HCEC 1CT (cell line): ENCODE data around the gene PPP1R16B.

Source experiments
- DNase-seq: peaks from one replicate; pipeline ENCODE4 v3.0.0-alpha.2; 2017

Gene PPP1R16B

DNA sequence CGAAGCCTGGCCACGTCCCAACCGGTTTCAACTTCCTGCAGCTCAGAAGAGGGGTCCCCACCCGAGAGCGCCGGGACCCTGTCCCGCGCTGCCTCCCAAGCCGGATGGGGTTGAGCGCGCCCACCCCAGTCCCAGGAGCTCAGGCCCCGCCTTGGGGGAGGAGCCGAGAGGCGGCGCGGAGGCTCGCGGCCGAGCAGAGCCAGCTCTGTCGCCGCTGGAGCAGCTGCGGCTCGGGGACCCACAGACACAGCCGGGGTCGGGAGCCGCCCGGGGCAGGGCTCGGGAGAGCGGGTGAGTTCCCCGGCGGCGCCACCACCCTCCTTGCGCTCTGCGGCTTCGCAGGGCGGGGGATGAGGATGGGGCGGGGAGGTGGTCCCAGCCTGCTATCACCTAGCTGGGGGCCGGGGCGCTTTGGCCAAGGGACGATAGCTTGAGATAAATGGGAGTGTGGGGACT lies at the start of gene PPP1R16B:
TSS of gene PPP1R16B (plus strand) at position 196 of the 456 bp plus-strand sequence. CDS start 30,229 bp downstream, outside the sequence.
- no peak for DNase-seq

DNA sequence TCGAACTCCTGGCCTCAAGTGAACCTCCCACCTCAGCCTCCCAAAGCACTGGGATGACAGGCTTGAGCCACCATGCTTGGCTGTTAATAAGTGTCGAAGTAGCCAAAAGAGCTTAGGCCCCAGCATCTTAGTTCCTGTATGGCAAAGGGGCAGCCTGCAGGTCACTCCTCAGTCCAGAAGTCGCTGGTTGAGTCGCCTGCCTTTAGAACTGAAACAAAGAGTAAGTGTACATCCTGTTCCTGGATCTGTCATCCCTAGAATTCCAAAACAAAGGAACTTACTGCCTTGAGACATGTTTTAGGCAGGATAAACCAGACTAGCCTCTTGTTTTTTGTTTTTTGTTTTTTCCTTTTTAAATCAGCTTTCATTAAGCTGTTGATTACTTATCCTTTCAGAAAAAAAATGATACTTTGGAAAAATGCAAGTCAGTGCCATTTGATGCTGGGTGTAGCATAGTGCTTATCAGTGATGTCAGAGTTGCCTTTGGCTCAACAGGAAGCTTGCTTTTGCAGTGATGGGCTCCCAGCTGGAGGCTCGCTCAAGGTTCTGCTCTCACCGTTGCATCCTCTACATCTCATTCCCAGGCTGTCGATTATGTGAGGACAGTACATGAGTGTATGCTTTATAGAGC lies 48.2 kb upstream of the PPP1R16B start:
- no peak for DNase-seq

DNA sequence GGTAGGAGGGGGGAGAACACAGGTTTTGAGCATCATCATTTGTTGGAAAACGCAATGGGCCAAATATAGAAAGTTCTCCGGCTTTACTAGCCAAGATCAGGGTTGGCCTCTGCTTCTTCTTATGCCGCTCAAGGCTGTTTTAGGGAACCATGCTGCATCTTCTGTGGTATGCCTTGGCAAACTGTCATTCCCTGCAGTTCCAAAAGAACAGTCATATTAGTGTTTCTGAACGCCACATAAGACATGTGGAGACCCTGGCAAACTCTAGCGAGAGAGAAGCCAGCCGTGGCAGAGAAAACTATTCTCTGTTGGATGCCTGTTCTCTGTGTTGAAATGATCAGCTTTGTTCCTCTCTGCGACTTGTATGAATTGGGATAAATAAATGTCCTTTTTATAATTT lies 46.4 kb upstream of the PPP1R16B start:
- no peak for DNase-seq

DNA sequence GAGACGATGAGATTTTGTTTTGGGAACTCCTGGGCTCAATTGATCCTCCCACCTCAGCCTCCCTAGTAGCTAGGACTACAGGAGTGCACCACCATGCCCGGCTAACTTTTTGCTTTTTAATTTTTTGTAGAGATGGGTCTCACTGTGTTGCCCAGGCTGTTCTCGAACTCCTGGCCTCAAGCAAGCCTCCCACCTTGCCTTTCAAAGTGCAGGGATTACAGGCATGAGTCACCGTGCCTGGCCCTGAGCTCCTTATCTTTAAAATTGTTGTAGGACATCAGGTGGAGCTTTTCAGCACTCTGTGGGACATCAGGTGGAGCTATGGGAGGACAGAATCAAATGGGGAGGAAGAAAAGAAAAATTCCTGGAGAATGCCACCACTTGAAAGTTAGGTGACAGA lies 44.5 kb upstream of the PPP1R16B start:
- no peak for DNase-seq

DNA sequence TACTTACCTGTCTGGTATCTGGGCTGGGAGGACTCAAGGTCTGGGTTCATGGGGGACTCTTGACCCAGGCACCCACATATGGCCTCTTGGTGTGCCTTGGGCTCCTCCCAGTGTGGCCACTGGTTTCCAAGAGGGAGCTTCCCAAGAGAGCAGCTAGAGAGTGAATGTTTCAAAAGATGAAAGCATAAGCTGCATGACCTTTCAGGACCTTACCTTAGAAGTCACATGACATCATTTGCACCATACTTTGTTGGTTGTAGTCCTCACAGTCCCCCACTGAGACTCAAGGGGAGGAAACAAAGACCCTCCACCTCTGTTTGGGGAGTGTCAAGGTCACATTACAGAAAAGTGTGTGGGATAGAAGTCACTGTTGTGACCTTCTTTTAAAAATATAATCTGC lies 43.3 kb upstream of the PPP1R16B start:
- DNase-seq, result no peak

DNA sequence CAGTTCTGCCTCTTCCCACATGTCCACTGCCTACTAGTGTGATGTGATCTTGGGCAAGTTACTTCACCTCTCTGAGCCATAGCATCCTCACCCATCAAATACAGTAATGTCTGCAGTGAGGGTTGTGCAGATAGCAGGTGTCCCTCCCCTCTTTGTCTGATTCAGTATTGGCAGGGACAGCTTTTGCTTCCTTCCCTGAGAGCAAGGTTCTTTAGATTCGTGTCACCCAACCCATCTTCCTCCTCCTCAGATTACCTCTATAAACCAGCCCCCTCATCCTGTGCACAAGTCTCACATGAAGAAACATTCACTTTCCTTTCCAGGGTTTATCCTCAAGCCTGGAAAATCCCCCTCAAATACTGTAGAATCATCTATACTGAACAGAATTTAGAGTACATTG lies 41.9 kb upstream of the PPP1R16B start:
- no peak for DNase-seq

DNA sequence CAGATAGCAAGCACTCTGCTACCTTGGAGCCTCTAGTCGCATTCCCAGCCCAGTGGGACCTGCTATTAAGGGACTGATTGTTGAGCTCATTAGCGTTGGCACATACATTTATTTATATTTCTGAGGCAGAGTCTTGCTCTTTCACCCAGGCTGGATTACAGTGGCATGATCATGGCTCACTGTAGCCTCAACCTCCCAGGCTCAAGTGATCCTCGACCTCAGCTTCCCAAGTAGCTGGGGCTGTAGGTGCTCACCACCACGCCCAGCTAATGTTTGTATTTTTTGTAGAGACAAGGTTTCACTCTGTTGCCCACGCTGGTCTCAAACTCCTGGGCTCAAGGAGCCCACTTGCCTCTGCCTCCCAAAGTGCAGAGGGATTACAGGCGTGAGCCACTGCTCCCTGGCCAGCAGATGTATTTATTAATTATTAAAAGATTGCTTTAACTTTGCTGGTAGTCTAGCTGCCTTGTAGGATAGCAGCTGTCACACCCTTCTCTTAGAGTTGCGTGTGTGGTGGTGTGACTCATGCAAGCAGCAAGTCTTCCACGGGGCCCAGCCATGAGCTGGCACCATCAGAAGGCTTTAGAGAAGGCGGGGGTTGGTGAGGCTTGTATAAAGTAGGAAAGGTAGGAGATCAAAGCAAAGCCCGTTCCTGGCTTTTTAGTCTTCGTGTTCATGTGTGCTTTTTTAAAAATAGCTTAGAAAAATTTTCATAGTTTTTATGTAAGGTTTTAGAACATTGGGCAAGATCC lies 40.8 kb upstream of the PPP1R16B start:
- DNase-seq, result peak; percentile 91

DNA sequence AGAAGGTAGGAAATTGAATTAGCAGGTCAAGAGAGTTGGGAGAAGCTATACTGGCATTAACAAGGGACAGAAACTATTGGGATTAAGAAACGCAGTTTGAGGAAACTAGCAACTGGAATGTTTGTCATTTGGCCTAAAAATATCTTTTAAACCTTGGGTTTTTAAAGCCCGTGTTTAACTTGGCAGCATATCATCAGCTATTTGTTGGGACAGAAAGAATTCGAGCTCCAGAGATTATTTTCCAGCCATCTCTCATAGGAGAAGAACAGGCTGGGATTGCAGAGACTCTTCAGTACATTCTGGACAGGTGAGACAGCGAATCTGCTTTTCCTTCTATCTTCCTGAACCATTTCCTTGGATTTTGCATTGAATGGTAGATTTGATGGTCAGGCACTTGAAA lies 39.4 kb upstream of the PPP1R16B start:
- no peak for DNase-seq

DNA sequence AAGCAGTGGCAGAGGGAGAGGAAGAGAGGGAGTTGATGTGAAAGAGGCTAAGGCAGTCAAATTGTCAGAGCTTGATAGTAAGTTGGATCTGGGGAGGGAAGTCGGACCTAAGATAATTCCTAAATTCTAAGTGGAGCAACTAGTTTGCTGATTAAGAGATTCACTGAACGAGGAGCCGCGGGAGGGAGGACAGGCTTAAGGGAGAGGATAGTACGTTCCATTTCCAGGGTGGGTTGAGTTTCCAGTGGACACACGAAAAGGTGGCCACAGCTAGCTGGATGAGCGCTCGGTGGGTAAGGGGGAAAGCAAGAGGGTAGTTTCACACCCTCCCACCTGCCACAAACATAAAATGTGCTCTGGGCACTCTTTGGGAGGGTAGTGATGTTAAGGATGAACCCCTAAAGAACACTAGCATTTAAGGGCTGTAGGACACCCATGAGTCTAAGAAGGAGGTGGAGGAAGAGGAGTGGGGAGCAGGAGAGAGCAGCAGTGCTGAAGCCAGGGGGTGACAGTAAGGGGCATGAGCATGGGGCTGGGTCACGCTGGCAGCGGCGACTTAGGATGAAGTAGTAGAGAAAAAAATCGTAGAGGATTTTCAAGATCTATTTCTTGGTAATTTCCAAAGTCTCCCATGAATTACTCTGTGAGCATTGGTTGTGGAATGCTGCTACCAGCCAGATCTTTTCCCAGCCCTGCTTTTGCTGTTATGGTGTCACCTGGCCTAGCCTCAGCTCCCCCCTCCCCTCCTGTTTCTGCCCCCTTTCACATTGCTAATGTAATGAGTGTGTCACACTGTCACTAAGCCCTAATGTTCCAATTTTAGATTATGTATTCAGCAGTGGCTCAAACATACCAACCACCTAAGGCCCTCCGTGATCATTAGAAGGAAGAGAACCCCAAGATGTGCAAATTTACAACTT lies 35.9 kb upstream of the PPP1R16B start:
- no peak for DNase-seq

DNA sequence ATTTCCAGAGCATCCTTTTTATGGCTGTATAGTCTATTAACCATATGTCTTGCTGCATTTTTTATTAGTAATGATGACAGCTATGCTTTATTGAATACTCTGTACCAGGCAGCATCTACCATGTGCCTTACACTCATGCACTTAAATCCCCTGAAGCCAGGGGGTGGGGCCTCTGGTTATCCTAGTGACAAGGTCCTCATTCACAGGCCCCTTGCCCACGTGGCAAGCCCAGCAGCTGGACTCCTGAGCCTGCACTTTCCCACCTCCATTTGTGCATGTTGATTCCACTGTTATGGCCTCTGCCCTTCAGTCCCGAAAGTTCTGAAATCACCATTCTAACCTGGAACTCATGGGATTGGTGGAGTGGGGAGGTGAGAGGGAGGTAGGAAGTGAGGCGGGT lies 35.0 kb upstream of the PPP1R16B start:
- DNase-seq, result no peak

DNA sequence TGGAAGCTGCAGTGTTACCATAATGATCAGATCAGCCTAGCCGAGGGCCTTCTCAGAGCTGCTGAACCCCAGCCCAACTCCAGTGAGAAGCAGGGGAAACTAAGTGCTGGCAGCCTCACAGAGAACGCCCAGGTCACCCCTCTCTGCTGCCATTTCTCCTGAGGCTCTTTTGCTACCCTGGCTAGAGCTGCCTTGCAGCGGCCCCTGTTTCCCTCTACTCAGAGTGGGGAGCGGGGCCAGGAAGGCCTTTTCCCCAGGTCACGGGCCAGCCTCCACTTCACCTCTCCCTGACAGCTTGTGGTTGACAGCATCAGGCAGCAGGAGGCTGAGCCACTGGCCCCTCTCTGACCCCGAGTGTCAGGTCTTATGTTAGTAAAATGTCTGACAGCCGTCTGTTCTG lies 34.5 kb upstream of the PPP1R16B start:
- no peak for DNase-seq

DNA sequence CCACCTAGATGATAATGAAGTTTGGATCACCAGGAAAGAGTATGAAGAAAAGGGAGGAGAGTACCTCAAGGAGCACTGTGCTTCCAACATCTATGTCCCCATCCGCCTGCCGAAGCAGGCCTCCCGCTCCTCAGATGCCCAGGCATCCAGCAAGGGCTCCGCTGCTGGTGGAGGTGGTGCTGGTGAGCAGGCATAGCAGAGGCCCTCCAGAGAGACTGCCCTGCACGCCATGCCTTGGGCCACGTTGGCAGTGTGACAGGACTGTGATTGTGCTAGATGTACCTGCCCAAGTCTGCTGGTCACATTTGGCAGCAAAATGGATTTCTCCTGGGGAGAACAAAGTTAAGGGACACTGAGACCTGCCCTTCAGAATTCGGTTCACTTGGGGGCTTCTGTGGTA lies 33.9 kb upstream of the PPP1R16B start:
- no peak for DNase-seq

DNA sequence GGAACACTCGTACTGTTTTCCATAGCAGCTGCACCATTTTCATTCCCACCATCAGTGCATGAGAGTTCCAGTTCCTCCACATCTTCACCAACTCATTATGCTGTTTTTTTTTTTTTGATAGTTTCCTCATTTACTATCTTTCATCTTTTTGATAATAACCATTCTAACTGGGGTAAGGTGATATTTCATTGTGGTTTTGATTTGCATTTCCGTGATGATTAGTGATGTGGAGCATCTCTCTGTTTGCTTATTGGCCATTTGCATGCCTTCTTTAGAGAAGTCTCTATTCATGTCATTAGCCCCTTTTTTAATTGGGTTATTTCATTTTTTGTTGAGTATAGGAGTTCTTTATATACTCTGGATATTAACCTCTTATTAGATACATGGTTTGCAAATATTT lies 31.3 kb upstream of the PPP1R16B start:
- DNase-seq, result no peak

DNA sequence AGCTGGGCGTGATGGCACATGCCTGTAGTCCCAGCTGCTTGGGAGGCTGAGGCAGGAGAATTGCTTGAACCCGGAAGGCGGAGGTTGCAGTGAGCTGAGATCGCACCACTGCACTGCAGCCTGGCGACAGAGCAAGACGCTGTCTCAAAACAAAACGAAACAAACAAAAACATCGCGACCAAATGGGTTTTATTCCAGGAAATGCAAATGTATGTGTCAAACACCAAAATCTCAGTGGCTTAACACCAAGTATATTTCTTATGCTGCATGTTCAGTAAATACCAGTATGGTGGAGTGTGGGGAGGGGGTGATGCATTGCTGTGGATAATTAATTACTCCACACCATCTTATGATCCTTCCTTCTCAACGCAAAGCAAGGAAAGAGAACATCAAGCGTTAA lies 29.1 kb upstream of the PPP1R16B start:
- no peak for DNase-seq

DNA sequence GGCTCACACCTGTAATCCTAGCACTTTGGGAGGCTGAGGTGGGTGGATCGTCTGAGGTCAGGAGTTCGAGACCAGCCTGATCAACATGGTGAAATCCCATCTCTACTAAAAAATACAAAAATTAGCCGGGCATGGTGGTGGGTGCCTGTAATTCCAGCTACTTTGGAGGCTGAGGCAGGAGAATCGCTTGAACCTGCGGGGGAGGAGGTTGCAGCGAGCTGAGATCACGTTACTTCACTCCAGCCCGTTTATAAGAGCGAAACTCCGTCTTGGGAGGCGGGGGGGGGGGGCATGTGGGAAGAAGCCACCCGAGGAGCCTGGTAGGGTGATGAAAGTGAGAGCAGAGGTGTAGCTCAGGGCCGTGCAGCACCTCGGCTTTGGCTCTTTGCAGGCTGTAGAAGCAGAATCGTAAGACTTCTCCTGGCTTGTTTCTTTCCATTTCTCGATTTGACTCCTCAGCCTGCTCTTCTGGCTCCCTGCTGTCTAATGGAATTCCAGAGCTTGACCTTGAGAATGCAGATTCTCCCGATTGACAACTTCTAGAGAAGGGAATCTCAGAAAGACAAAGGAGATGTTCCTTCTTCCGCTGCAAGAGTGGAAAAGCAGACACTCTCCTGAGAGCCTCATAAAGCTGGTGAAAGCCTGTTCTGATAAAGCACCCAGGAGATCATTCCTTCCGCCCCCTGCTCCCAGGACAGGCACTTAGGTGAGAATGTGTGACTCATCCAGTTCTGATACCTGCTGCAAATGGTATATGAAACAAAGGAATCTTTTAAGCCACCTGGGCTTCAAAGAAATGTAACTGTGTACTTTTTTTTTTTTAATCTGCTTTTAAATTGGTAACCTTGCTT lies 26.0 kb upstream of the PPP1R16B start:
- DNase-seq, result no peak

DNA sequence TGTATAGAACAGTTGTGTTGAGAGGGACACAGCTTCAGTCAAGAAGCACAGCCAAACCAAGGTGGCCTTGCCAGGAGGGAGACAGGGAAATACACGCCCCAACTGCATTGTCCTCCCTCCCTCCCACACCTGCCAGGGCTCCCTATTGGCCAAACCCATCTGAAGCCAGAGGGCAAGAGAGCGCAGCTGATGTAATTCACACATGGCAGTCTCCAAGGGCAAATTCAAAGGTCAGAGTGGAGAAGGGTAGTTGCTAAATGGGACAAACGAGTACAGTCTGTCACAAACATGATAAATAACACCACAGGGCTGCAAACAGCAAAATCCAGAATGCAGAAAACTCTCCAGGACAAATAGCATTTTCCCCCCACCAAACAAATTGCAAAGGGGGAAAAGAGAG lies 23.2 kb upstream of the PPP1R16B start:
- DNase-seq, result no peak

DNA sequence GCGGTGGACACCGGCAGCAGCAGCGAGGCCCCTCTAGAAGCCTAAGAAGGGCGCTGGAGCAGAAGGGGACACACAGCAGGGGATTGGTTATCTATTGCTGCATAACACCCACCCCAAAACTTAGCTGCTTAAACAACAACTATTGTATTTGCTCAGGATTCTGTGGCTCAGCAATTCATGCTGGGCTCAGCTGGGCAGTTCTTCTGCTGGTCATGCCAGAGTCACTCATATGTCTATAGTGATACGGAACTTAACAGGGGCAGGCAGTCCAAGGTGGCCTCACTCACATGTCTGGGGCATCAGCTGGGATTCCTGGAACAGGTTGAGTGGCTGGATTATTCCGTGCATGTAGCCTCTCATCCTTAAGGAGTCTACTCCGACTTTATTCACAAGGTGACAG lies 17.6 kb upstream of the PPP1R16B start:
- no peak for DNase-seq

DNA sequence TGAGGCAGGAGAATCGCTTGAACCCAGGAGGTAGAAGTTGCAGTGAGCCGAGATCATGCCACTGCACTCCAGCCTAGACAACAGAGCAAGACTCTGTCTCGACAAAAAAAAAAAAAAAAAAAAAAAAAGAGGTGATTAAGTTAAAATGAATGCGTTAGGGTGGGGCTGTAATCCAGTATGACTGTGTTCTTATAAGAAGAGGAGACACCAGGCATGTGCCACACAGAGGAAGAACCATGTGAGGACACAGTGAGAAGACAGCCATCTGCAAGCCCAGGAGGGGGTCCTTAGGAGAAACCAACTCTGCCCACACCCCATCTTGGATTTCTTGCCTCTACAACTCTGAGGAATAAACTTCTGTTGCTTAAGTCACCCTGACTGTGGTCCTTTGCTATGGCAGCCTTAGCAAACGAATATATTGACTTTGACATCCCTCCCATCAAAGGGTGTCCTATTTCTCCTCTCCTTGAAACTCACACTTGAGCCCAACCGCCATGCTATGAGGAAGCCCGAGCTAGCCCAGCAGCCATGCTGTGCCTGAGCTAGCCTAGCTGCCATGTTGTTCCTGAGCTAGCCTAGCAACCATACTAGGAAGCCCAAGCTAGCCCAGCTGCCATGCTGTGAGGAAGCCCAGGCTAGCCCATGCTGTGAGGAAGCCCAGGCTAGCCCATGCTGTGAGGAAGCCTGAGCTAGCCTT lies 15.8 kb upstream of the PPP1R16B start:
- DNase-seq, result peak; percentile 77

DNA sequence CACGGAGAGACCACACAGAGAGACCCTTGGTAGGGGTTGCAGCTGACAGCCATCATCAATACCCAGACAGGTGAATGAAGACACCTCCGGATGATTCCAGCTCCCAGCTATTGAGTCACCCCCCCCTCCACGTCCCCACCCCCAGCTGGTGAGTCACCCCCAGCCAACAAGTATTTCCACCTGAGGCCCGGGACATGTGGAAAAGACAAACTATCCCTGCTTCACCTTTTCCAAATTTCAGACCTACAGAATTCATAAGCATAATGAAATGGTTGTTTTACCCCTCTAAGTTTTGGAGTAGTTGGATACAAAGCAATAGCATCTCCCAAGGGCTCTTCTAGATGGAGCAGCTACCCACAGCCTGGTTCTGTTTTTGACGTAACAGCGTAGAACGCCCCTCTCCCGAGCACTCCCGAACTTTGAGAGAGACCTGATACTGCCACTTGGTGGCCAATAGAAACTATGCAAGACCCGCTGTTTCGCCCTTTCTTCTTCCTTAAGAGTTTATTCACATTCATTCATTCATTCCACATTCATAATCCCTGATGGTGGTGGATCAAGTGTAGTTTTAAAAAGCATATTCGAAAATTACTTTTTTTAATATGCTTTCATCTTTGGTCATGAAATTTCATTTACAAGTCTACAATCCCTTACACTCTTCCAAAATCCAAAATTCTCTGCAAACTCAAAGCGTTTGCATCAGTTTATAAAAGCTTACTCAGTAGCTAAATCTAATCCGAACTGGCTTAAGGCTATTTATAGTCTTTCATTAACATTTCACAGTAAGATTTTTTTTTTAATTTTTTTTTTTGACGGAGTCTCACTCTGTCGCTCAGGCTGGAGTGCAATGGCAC lies 15.1 kb upstream of the PPP1R16B start:
- DNase-seq, result peak; percentile 38

DNA sequence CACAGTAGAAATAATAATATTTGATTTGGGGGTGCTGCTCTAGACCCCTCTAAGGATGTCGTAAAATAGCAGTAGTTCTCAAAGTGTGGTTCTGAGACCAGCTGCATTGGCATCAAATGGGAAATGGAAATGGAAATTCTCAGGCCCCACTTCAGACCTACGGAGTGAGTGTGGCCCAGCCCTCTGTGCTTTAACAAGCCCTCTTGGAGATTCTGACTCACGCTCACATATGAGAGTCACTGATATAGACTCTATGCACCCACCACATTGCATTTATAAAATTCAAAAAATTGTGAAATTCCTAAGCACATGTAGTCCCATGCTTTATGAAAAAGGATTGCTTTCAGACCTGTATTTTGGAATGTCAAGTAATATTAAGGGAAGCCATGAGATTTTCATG lies 14.2 kb upstream of the PPP1R16B start:
- DNase-seq, result no peak

DNA sequence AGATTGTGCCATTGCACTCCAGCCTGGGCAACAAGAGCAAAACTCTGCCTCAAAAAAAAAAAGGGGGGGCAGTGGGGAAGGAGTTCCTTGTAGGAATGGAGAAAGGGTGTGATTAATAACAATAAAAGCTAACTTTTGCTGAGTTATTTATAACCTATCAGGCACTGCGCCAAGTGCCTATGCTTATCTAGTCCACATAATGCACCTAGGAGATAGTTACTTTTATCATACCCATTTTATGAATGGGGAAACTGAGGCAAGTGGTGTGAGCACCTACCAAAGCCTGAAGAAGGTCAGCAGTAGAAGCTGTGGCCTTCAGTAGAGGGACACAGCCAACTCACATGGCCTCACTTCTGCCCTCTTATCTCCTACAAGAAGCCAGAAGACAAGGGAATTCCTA lies 13.6 kb upstream of the PPP1R16B start:
- DNase-seq, result no peak
